Frontal cortex (tissue), 4 donors: ENCODE results near the gene CCDC142. TPM values are rescaled to one million over a fixed set of nuclear protein-coding genes. Genes with fewer than 3 reads are reported as not detected.
"Not testable (repeated sequence)": the region's sequence is repeated elsewhere in the genome, so short reads cannot be mapped to it uniquely, and the experiment has no call there.

Experiments used
- DNase-seq, 2 donors: peaks; one replicate each; pipeline ENCODE4 v3.0.0; 2012; ENCODE audit warnings: low spot score in 2 of 2
- FAIRE-seq: peaks from 2 replicates; lab custom pipeline; 2012; peaks lifted over from hg19 to GRCh38; lab: Jason Lieb, UNC
- total RNA-seq: library from RNA; depleted of rRNA; stranded (reverse); fragments of >200 nt; gene quantifications from one replicate; pipeline ENCODE4 v1.2.3, GENCODE V29; 2014
- donor health status: control.
- donor health status: control.
- donor health status: control.

Gene CCDC142
- total RNA-seq, 1 donor from 2014 or later: 33.0 TPM

DNA sequence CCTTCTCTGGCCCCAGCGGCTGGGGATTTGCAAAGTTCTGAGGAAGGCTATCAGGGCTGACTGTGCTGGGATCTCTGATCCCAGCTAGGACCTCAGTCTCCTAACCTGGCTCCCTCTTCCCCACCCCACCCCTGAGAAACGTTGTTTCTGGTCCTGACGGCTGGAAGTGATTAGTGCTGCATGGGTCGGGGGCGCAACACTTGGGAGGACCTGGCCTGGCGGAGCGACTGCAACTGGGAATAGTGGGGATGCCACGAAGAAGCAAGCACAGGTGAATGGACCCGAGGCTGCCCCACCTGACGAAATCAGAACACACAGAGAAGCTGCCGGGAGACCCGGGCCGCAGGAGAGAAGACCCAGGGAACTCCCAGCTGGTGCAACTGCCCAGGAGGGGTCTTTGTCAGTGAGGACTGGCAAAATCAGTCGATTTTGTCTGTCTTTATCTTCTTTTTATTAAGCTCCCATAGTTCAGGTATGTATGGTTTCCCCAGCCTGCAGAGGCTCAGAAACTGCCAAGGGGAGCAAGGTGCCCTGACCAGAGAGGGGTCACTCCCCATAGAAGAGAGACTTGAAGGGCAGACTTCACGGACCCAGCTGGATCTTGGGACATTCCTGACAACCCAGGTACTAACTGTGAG, 17.3 kb upstream of the CCDC142 start:
- FAIRE-seq (no peak), DNase-seq (no peak)

DNA sequence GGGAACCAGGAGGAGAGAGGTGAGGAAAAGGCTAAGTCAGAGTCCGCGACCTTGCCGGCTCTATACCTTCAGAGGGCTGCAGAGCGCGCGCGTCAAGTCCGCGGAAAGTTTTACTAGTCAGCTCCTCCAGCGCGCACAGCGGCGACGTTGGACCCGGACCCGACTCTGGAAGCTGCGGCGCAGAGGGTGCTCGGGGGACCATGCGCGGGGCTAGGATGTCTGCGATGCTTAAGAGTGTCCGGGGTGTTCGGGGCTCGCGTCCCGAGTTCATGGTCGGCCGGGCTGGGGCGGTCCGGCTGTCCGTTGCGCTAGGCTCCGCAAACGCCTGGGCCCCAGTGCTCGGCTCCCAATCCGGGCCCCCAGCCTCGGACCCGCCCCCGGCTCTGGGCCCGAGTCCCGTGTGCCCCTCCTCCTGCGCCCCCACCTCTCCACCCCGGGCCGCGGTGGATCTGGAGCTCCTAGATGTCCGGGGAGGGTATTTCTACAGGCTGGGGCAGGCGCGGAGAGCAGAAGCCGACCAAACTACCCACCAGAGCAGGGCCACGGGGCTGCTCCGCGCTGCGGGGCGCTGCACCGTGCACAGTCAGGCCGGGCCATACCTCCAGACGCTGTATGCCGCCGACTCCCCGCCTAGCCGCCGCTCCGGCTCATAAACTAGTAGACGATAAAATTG, 16.6 kb upstream of the CCDC142 start, which contains the start of gene LBX2:
Gene LBX2, minus strand, starts transcription at position 337 of the 673 bp plus-strand sequence. Its CDS starts 66 bp downstream, at position 271.
- no peak for FAIRE-seq
- DNase-seq: no peak

DNA sequence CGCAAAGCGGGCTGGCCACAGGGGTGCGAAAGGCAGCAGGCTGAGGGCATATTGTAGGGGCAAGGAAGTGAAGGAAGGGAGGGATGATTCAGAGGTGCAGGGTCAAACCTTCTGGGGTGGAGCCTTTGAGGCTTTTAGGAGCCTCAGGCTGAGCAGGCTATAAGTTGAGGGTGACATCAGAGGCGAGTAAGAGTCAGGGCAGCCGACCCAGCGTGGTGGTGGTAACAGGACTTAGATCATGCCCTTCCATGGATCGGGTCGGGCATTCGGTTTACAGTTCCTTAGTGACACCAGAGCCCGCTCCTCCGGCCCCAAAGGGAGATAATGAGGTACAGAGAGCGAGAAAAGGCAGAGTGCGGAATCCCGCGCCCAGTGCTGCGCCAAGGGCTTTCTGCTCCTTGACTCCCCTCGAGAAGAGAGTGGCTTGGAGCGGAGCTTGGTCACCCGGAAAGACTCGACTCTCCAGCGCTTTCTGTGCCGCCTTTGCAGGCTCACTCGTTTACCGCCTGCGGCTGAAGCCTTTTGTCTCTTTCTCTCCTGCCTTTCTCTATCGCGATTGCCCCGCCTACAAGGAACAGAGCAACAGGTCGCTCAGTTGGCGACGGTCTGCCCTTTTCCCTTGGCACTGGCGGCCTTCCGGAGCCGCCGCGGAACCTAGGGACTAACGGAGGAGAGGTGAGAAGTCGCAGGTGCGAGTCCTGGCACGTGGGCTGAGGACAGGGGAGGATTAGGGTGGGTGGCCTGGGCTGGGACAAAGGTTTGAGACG, 15.9 kb upstream of the CCDC142 start:
- DNase-seq (peak in 1 of 2 donors; percentile 31), FAIRE-seq (no peak)

DNA sequence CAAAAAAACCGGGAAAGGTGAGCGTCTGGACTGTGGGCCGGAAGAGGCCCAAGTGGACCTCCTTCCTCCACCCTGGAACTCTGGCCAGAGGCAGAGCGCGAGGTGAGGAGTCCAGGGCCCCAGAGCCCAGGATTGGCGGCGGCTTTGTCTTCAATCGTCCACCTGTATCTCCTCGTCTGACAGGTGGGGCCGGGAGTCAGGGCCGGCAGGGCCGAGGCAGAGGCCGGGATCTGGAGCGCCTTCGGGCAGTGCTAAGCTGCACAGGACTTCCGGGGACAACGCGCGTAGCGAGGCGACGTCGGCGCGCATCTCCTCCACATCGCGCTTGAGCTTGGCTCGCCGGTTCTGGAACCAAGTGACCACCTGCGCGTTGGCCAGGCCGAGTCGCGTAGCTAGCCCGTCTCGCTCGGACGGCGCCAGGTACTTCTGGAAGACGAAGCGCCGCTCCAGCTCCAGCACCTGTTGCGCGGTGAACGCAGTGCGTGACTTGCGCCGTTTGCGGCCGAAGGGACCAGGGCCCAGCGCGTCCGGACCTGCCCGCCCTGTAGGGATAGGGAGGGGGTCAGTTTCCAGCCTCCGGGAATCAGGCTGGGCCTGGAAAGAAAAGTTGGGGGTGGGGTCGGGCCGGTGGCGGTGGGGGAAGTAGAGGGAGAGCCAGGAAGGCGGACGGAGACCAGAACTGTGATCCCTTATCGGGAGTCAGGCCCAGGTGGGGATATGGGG, 15.1 kb upstream of the CCDC142 start:
- FAIRE-seq (no peak), DNase-seq (no peak)

DNA sequence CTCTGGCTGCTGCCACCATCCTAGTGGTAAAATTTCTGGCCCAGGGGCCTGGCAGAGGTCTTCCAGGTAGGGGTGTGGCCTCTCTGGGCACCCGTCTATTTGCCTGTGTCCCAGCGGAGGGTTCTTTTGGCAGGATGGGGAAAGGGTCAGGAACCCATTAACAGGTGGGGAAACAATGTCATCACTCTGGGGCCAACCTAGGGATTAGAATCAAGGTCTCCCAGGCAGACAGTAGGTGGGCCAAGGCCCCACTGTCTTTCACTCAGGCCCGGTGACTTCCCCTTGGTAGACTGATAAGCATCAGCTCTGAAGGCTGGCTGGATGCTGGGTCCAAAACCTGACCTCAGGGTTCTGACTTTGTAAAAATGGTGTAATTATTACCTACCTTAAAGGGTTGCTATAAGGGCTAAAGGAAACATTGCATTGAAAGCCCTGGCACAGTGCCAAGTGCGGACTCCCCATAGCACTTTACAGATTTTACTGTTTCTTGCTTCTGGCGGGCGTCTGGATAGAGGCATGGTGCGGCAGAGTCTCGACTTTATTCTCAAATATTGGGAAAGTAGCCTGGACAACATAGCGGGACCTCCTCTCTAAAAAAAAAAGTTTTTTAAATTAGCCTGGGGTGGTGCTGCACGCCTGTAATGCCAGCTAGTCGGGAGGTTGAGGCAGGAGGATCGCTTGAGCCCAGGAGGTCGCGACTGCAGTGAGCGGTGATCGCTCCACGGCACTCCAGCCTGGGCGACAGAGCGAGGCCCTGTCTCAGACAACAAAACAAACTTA, 14.4 kb upstream of the CCDC142 start:
- DNase-seq (peak in 1 of 2 donors; percentile 31), FAIRE-seq (no peak)

DNA sequence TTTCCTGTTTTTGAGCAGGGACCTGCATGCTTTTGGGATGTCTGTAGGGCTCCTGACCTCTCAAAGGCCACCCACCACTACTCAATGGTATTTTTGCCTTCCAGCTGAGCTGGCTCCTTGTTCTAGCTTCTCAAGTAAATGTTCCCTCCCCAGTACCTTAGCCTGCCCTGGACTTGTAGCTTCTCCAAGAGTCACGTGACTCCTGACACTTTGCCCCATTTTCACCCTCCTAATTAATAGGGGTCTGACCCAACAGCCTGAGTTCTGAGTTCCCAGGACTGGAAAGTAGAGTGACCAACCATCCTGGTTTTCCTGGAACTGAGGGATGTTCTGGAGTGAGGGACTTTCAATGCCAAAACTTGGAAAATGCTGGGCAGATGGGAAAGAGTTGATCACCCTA, 12.6 kb upstream of the CCDC142 start:
- no peak for DNase-seq
- FAIRE-seq: no peak

DNA sequence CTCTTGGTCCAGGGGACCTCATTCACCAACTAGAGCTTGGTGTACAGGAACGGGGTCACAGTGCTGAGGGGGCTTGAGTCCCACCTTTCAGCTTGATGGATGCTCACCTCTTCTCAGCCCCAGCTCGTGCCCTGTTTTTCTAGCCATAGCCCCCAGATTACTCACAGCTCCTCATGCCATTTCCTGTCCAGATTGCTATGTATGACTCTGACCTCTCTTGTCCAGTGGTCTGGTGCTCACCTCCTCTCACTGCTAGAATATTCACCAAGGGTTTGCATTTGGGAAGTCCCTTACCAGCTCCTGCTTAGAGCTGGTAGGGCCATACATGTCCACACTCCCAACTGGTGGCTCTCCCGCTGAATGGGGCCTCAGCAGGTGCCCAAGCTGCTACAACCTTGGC, 10.7 kb upstream of the CCDC142 start:
- DNase-seq (no peak), FAIRE-seq (no peak)

DNA sequence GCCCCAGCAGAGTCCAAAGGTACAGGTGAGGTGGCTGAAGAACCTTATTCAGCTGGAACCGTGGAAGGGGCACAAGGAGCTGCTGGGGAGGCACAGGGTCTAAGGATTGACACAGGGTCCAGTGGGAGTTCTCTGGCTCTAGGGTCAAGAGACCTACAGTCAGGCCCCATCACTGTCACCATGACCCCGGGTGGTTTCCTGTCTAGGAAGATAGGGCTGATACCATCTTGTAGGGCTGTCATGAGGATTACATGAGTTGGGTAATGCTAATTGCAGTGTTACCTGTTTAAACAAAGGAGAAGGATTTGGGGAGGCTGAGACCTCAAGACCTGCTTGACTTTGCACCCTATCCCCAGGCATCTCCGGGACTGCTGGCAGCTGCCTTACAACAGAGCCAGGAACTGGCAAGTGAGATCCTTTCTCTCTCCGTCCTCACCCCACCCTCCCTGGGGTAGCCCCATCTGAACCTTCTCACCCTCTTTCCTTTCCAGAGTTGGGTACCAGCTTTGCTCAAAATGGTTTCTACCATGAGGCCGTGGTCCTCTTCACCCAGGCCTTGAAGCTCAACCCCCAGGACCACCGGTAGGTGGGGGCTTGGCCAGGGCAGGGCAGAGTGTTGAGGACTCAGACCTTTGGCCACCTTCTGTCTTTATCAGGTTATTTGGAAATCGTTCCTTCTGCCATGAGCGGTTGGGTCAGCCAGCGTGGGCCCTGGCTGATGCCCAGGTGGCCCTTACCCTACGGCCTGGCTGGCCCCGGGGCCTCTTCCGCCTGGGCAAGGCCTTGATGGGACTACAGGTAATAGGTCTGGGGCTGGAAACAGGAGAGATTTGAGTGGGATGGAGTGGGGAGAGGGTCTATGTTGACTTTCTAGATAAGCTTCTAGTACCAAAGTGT, 9.1 kb upstream of the CCDC142 start:
- FAIRE-seq (no peak), DNase-seq (no peak)

DNA sequence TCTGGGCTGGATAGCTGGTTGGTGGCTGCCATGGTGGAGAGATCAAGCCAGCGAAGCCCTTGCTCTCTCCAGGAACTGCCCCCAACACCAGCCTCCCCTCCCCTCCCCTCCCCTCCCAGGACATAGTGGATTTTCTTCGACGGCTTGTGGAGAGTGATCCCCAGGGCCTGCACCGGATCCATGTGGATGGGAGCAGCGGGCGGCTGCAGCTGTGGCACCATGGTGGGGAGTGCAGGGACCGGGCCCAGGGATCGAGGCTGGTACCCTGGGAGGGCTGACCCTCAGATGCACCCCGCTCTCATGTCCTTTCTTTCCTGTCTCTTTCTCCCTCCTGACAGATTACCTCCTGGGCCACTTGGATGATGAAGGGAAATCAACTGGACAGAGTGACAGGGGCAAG, 7.1 kb upstream of the CCDC142 start:
- DNase-seq (no peak), FAIRE-seq (no peak)

DNA sequence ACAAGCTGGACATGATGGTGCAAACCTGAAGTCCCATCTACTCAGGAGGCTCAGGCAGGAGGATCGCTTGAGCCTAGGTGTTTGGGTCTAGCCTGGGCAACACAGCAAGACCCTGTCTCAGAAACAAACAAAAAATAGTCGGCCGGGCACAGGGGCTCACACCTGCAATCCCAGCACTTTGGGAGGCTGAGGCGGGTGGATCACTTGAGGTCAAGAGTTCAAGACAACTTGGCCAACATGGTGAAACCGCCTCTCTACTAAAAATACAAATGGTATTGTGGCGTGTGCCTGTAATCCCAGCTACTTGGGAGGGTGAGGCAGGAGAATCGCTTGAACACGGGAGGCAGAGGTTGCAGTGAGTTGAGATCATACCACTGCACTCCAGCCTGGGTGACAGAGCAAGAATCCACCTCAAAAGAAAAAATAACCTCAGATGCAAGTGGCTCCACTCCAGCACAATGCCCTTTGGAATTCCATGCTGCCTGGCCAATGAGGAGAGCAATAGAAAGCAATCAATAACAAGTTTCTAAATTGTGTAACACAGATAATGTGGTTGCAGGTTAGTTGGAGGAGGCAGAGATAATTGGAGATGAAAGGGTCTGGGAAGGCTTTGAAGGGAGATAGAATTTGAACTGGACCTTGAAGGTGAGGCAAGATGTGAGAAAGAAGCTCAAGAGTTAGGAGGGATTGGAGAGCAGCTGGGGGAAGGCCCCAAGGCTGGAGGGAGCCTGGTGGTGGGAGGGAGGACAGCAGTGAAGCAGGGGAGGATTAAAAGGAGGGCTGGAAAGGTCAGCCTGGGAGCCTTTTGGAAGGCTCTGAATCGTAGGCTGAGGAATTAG, 6.1 kb upstream of the CCDC142 start:
- DNase-seq: no peak
- FAIRE-seq: no peak

DNA sequence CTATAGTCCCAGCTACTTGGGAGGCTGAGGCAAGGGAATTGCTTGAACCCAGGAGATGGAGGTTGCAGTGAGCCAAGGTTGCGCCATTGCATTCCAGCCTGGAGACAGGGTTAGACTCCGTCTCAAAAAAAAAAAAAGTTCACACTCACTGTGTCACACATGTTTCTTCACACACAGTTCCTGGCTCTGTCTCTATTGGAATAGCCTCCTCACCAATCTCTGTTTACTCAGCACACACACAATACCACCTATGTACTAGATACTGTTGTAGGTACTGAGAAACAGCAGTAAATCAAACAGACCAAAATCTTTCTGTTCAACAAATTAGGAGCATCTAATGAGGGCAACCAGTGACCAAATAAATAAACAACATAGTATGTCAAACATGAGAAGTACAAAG, 3.3 kb upstream of the CCDC142 start:
- FAIRE-seq: no peak

DNA sequence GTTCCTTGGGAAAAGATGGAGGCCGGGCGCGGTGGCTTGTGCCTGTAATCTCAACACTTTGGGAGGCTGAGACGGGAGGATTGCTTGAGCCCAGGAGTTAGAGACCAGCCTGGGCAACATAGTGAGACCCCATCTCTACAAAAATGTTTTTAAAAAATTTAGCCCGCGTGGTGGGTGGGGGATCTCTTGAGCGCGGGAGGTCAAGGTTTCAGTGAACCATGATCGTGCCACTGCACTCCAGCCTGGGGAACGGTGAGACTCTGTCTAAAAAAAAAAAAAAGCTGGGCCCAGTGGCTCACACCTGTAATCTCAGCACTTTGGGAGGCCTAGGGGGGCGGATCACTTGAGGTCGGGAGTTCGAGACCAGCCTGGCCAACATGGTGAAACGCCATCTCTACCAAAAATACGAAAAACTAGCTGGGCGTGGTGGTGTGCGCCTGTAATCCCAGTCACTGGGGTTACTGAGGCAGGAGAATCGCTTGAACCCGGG, 922 bp upstream of the CCDC142 start:
- not testable (repeated sequence) for DNase-seq, FAIRE-seq

More for the DNA sequence above, 3.3 kb upstream of the CCDC142 start:
- no peak for DNase-seq

DNA sequence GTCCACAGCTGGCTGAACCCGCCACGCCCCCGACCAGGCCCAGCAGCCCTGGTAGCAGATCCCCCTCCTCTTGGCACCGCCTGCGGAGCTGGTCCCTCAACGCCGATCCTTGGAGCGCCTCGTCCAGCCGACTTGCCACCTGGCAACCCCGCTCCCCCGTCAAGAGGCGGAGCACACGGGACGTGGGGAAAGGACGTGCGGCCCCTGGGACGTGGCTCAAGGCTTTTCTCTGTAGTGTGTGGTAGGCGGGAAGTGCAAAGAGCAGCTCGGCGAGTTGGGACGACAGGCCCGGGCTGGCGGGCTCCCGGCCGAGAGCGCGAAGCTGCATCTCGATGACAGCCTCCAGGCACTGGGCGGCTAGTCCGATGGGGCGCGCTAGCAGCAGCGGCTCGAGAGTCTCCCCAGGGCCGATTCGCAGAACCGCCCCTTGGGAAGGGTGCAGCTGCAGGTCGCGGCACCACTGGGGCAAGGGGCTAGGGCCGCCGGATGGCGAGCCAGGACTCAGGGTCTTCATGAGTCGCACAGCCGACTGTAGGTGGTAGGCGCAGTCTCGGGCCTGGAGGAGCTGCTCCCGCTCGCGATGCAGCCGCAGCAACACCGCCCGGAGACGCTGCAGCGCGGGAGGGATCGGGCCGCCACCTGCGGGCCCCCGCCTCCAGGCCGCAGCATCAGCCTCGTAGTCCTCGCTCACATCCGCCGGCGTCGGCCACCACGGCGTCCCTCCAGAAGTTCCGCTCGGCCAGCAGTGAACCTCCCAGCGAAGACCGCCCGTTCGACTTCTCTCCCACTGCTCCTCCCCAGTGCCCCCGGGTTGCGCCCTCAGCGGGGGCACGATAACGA, 617 bp downstream of the CCDC142 start:
- no peak for DNase-seq
- no peak for FAIRE-seq

DNA sequence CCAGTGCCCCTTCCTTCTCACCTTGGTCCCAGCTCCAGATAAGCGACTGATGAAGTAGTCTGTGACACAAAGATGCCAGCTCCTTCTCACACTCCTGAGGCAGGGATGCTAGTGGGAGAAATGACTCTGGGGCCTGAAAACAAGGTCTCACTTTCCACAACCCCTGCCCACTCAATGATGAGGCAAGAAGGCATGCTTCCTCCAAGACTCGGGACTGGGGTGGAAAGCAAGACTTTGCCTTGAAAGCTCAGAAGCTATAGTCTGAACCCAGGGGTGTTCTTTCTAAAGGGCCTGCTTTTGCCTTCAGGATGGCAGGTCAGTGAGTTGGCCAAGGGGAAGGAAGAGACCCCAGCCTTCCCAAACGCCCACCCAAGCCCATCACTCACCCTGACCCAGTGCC, 1.4 kb downstream of the CCDC142 start:
- FAIRE-seq (no peak), DNase-seq (no peak)

DNA sequence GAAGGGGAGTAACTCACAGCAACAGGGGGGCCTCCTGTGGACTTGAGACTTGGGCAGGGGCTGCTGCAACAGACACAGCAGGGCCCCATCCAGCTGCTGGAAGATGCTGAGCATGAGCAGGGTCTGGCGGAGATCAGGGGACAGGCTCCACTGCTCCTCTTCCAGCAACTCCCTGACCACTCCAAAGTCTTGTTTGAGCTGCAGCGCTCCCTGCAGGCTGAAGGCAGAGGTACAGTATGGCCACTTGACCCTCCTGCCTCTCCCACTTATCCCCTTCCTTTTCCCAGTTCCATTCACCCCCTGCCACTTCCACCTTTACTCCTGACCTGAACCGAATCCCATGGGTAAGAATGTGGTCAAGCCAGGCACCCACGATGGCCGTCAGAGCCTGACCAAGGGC, 7.9 kb downstream of the CCDC142 start:
- no peak for FAIRE-seq
- no peak for DNase-seq

DNA sequence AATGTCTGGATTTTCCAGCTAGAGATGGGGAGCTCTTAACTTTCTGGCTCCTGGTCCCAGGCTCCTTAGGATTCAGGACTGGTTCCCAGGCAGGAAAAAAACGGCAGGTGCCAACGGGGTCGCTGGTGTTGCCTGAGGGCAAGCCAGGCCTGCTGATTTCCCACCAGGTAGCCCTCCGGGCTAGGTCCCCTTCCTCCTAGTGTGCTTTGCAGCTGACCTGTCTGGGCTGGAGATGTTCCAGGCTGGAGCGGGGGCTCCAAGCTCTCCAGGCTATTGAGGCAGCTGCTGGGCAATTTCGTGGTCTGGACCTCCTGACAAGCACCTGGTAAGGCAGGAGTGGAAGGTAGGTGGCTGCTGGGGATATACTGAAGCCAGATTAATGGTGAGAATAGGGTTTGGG, 8.3 kb downstream of the CCDC142 start:
- FAIRE-seq (no peak), DNase-seq (no peak)

DNA sequence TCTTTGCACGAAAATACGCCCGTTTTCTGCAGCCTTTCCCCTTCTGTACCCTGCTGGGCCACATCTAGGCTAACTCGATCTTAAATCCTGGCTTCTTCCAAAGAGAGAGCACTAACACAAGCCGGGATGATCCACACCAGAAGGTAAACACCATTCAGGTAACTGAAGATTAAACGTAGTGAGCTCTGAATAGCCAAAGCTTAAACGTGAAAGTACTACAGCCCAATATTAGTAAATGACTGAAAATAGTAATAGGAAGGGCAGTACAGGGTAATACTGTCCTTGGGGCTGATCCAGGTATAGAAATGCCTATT, 9.9 kb downstream of the CCDC142 start:
- no peak for FAIRE-seq
- DNase-seq: no peak
